Heart right ventricle (tissue), 16 donors: ENCODE measurements around the gene PKDCC. TPM values are rescaled to one million over a fixed set of nuclear protein-coding genes. Genes with fewer than 3 reads are reported as not detected.

Experiments used
- ATAC-seq, 8 donors: fragments of 200-7000 bp; cut with Tn5 transposase; one replicate each; pipeline ENCODE4 v1.9.1; 2020; ENCODE audit warnings: mild to moderate bottlenecking in 8 of 8, moderate library complexity in 8 of 8, moderate number of reproducible peaks in 1 of 8
- DNase-seq, 2 donors: peaks; one replicate each; pipeline ENCODE4 v3.0.0-alpha.2; 2020
- H3K27ac ChIP-seq, 10 donors: fragments of 200-600 bp; sonication (generic) in 2 of 10; one replicate each; pipeline versions ENCODE4 v1.5.0 to v1.8.0; 2020 to 2022; ENCODE audit warnings: mild to moderate bottlenecking in 3 of 10
- H3K27me3 ChIP-seq, 7 donors: fragments of 200-600 bp; one replicate each; pipeline ENCODE4 v1.8.0; 2021 to 2022; ENCODE audit warnings: mild to moderate bottlenecking in 2 of 7
- H3K36me3 ChIP-seq, 9 donors: fragments of 200-600 bp; sonication (generic) in 1 of 9; one replicate each; pipeline versions ENCODE4 v1.5.0 to v1.8.0; 2020 to 2022; ENCODE audit warnings: mild to moderate bottlenecking in 2 of 9
- H3K4me1 ChIP-seq, 9 donors: fragments of 200-600 bp; sonication (generic) in 1 of 9; one replicate each; pipeline versions ENCODE4 v1.5.0 to v1.8.0; 2020 to 2022; ENCODE audit warnings: mild to moderate bottlenecking in 4 of 9
- H3K4me3 ChIP-seq, 10 donors: fragments of 200-600 bp; sonication (generic) in 2 of 10; one replicate each; pipeline versions ENCODE4 v1.5.0 to v1.8.0; 2020 to 2022; ENCODE audit warnings: mild to moderate bottlenecking in 7 of 10, moderate library complexity in 2 of 10
- H3K9me3 ChIP-seq, 11 donors: fragments of 200-600 bp in 10 of 11; sonication (generic) in 2 of 11; one replicate each; pipeline versions ENCODE4 v1.5.0 to v1.8.0; 2013 to 2022; ENCODE audit warnings: mild to moderate bottlenecking in 2 of 11, control low read depth in 1 of 11, moderate library complexity in 1 of 11
- CTCF ChIP-seq, 9 donors: fragments of 200-600 bp; sonication (generic) in 2 of 9; IDR thresholded peaks; one replicate each; pipeline versions ENCODE4 v1.5.0 to v1.8.0; 2021 to 2022; ENCODE audit warnings: antibody characterized with exemption in 9 of 9, mild to moderate bottlenecking in 5 of 9, moderate library complexity in 1 of 9
- WGBS, 2 donors: extraction: QIAGEN DNeasy Blood & Tissue Kit; methylation state at CpG; one replicate each; pipeline ENCODE4 v1.1.7; 2013; ENCODE audit warnings: inconsistent platforms in 1 of 2; 5-methylcytosine and 5-hydroxymethylcytosine counted together
- intact Hi-C, 10 donors: fragments of 100-400 bp; cut with DNase I; formaldehyde crosslinking; loops; one replicate each; pipeline versions ENCODE4 v1.11.1 to v1.14.2; 2022
- polyA plus RNA-seq, 2 donors: library from polyadenylated mRNA; stranded (reverse); fragments of 200-250 nt; gene quantifications; one replicate each; pipeline ENCODE4 v1.2.3, GENCODE V29; 2013
- total RNA-seq, 10 donors: library from RNA; stranded (reverse); fragmentation: NEBNext Ultra II Directional in 3 of 10; extraction: Animal tissue kit (Norgen Biotek cat#: 25700) in 3 of 10; gene quantifications; one replicate each; pipeline versions ENCODE4 v1.2.1 to v1.2.4, GENCODE V29; 2021 to 2023
- donor health status: Arrhythmogenic right ventricular cardiomyopathy.
- donor health status: ischemic (EF 13 %, LVEDD 7.1; RV severe dilation, severe dysfunction).
- donor health status: healthy with polysubstance abuse.
- donor health status: DM: no; HTN: yes; CAD: no.
- donor health status: DM: no; HTN: no; CAD: no.
- donor health status: ischemic (EF 25% LVEDD 6.9; RV normal size, moderate dysfunction).
- donor health status: ischemic (EF 25% LVEDD 5.7; RV mildly dilated, moderate dysfunction).
- donor health status: healthy.
- donor health status: DM: yes; HTN: yes; CAD: no.
- donor health status: Ischemic cardiomyopathy.
- donor health status: ischemic (EF 35%, LVEDD 5.7; RV mildly dilated, moderate dysfunction).
- donor health status: nonischemic (EF 11% LVEDD 7.7; RV severe dilation, severe dysfunction).
- donor health status: DM: yes; HTN: yes; CAD: no.
- donor health status: PGD.
- donor health status: ischemic (EF 29% LVEDD 5.4; RV normal size, mild dysfunction).
- donor health status: nonischemic (EF 23%, LVEDD 6.1; RV moderate dilation, normal function).

Gene PKDCC
- total and polyA plus RNA-seq, 12 donors = 25.1 to 263 (median 51.4) TPM

- ATAC-seq = peak in 2 of 8 donors; percentile 31 to 42
Observed at GRCh38 chr2:42009657-42010580, 37.9 kb upstream of the PKDCC start.

GRCh38 chr2:42010743-42011298 lies 37.0 kb upstream of the PKDCC start:
- no peak for TF ChIP-seq CTCF (IDR thresholded peaks at IDR 0.05)
- Histone ChIP-seq H3K4me3 (no peak overlapping the region), H3K9me3 (no peaks in the 10 kb centered on the region), H3K27ac (no peak overlapping the region), H3K27me3 (no peaks in the 10 kb centered on the region), H3K36me3 (no peaks in the 10 kb centered on the region), H3K4me1 (peaks cover 0 to 17% (median 10%) of the 10 kb centered on the region in 9 donors)
- 91% methylated on average over 11 of the region's 11 CpGs for WGBS, 2 donors
- ATAC-seq = peak in 5 of 8 donors; percentile 17 to 47 (median 33)
- intact Hi-C loops = no loop called here
- DNase-seq = no peak

More at GRCh38 chr2:42009657-42010580, 37.9 kb upstream of the PKDCC start:
- H3K4me3 ChIP-seq = peak overlapping the region in 1 of 10 donors; percentile 5
- no peak for TF ChIP-seq CTCF (IDR thresholded peaks at IDR 0.05)
- WGBS, 2 donors = 82 to 87% methylated on average over 10 of the region's 10 CpGs
- DNase-seq = no peak
- H3K9me3 ChIP-seq = no peaks in the 10 kb centered on the region
- H3K4me1 ChIP-seq = peaks cover 0 to 17% (median 10%) of the 10 kb centered on the region in 9 donors
- peak overlapping the region in 2 of 10 donors; percentile 3 to 6 for H3K27ac ChIP-seq
- no peaks in the 10 kb centered on the region for H3K27me3 ChIP-seq
- intact Hi-C loops = no loop called here
- H3K36me3 ChIP-seq = no peaks in the 10 kb centered on the region

- Histone ChIP-seq H3K36me3 (no peaks in the 10 kb centered on the region), H3K9me3 (no peaks in the 10 kb centered on the region), H3K27ac (no peak overlapping the region), H3K4me1 (peaks cover 0 to 17% (median 10%) of the 10 kb centered on the region in 9 donors), H3K4me3 (no peak overlapping the region), H3K27me3 (no peaks in the 10 kb centered on the region)
- intact Hi-C loops = no loop called here
- WGBS, 2 donors = 85 to 91% methylated on average over 1 of the region's 1 CpG
- no peak for TF ChIP-seq CTCF (IDR thresholded peaks at IDR 0.05)
- ATAC-seq (no peak), DNase-seq (no peak)
Observed at GRCh38 chr2:42012137-42012536, 35.7 kb upstream of the PKDCC start.

GRCh38 chr2:42012651-42013050 lies 35.2 kb upstream of the PKDCC start:
- intact Hi-C loops = no loop called here
- ATAC-seq = no peak

More at GRCh38 chr2:42012651-42013050, 35.2 kb upstream of the PKDCC start:
- H3K27ac ChIP-seq = no peak overlapping the region
- H3K4me1 ChIP-seq = peaks cover 0 to 17% (median 10%) of the 10 kb centered on the region in 9 donors
- no peak for DNase-seq
- H3K9me3 ChIP-seq = no peaks in the 10 kb centered on the region
- no peak overlapping the region for H3K4me3 ChIP-seq
- H3K36me3 ChIP-seq = no peaks in the 10 kb centered on the region
- no peaks in the 10 kb centered on the region for H3K27me3 ChIP-seq
- TF ChIP-seq CTCF (IDR thresholded peaks at IDR 0.05) = no peak
